BE2C (cell line): Measurements from ENCODE around the gene NRSN2.

ENCODE experiments used
- DNase-seq: peaks from one replicate; pipeline ENCODE4 v3.0.0-alpha.2; 2020
- H3K27me3 ChIP-seq: fragments of 250-450 bp; sonication (Bioruptor Pico); 2 replicates; pipeline ENCODE4 v1.5.1; 2020; ENCODE audit warnings: mild to moderate bottlenecking
- H3K36me3 ChIP-seq: fragments of 250-450 bp; sonication (Bioruptor Pico); 2 replicates; pipeline ENCODE4 v1.5.1; 2020; ENCODE audit warnings: mild to moderate bottlenecking
- H3K4me1 ChIP-seq: fragments of 250-450 bp; sonication (Bioruptor Pico); 2 replicates; pipeline ENCODE4 v1.5.1; 2020
- H3K4me3 ChIP-seq: 2 replicates; pipeline ENCODE4 v1.5.1; 2011; ENCODE audit warnings: low read depth, low read length
- H3K9me3 ChIP-seq: fragments of 250-450 bp; sonication (Bioruptor Pico); 2 replicates; pipeline ENCODE4 v1.5.1; 2020
- CTCF ChIP-seq: IDR thresholded peaks from 2 replicates; pipeline ENCODE4 v1.5.1; 2012; ENCODE audit warnings: mild to moderate bottlenecking, low read depth, low read length

Gene NRSN2

GRCh38 chr20:361561-361960, 14.7 kb downstream of the NRSN2 start:
- H3K4me3 ChIP-seq = no peak overlapping the region
- H3K36me3 ChIP-seq = no peaks in the 10 kb centered on the region
- no peak for DNase-seq
- H3K27me3 ChIP-seq = no peaks in the 10 kb centered on the region
- no peak for TF ChIP-seq CTCF
- H3K9me3 ChIP-seq = no peaks in the 10 kb centered on the region
- peaks cover 3% of the 10 kb centered on the region; the same call in 1 of the 2 replicates for H3K4me1 ChIP-seq

GRCh38 chr20:362271-363254, 15.7 kb downstream of the NRSN2 start:
- no peak overlapping the region for H3K4me3 ChIP-seq
- peak; percentile 84 for DNase-seq
- H3K9me3 ChIP-seq = no peaks in the 10 kb centered on the region
- no peaks in the 10 kb centered on the region for H3K27me3 ChIP-seq
- peak; percentile 46 for TF ChIP-seq CTCF
- no peaks in the 10 kb centered on the region for H3K36me3 ChIP-seq
- H3K4me1 ChIP-seq = peaks cover 3% of the 10 kb centered on the region; the same call in 1 of the 2 replicates

- DNase-seq = no peak
- H3K4me3 ChIP-seq = no peak overlapping the region
- no peak for TF ChIP-seq CTCF
- no peaks in the 10 kb centered on the region for H3K9me3 ChIP-seq
- peaks cover 3% of the 10 kb centered on the region; the same call in 1 of the 2 replicates for H3K4me1 ChIP-seq
- H3K36me3 ChIP-seq = no peaks in the 10 kb centered on the region
- H3K27me3 ChIP-seq = no peaks in the 10 kb centered on the region
These were observed 16.6 kb downstream of the NRSN2 start for GRCh38 chr20:363319-364078.

GRCh38 chr20:364905-365794, 18.2 kb downstream of the NRSN2 start:
- Histone ChIP-seq H3K4me1 (peaks cover 3% of the 10 kb centered on the region; the same call in 1 of the 2 replicates), H3K4me3 (no peak overlapping the region), H3K9me3 (no peaks in the 10 kb centered on the region), H3K36me3 (no peaks in the 10 kb centered on the region), H3K27me3 (no peaks in the 10 kb centered on the region)
- TF ChIP-seq CTCF = no peak
- no peak for DNase-seq

GRCh38 chr20:366041-366718, 19.3 kb downstream of the NRSN2 start:
- Histone ChIP-seq H3K4me3 (no peak overlapping the region), H3K4me1 (peaks cover 3% of the 10 kb centered on the region; the same call in 1 of the 2 replicates), H3K36me3 (no peaks in the 10 kb centered on the region), H3K27me3 (no peaks in the 10 kb centered on the region), H3K9me3 (no peaks in the 10 kb centered on the region)
- no peak for DNase-seq
- TF ChIP-seq CTCF = no peak
